Endothelial cell of umbilical vein (primary cell): ENCODE results near the gene ZNF580. TPM values are rescaled to one million over a fixed set of nuclear protein-coding genes. Genes with fewer than 3 reads are reported as not detected.

Experiments used
- BruUV-seq: library from RNA; stranded (reverse); fragments of 400-500 nt; replicated peaks from 2 replicates; lab custom pipeline; 2021; lab: Mats Ljungman, UMichigan
- CTCF ChIA-PET: fragments of 300-600, 350-600 bp; sonication (Branson Sonifier 250); formaldehyde crosslinking; loops from one replicate; lab custom pipeline; 2021; ENCODE audit warnings: antibody characterized with exemption, inconsistent platforms; lab: Charles Lee
- POLR2A ChIA-PET: fragments of 300-600, 350-600 bp; sonication (Branson Sonifier 250); formaldehyde crosslinking; loops from one replicate; lab custom pipeline; 2021; ENCODE audit warnings: antibody characterized with exemption, inconsistent platforms; lab: Charles Lee
- DNase-seq: peaks from one replicate; pipeline ENCODE4 v3.0.0-alpha.2; 2011; ENCODE audit warnings: low read depth, low spot score
- FAIRE-seq: peaks from 2 replicates; lab custom pipeline; 2011; peaks lifted over from hg19 to GRCh38; lab: Jason Lieb, UNC
- H2AFZ ChIP-seq: 2 replicates; pipeline ENCODE4 v1.6.0; 2012; ENCODE audit warnings: low read depth, low read length, control low read depth, inconsistent platforms
- H3K27ac ChIP-seq: 2 replicates; pipeline ENCODE4 v1.5.1; 2011; ENCODE audit warnings: low read depth, mild to moderate bottlenecking, control low read depth, low read length, moderate library complexity; ENCODE audit not compliant: insufficient read depth
- H3K27me3 ChIP-seq, 2 experiments: 2 replicates each; pipeline versions ENCODE4 v1.6.0 to v1.6.1; 2011; ENCODE audit warnings: low read length in 2 of 2, mixed read lengths in 1 of 2; ENCODE audit not compliant: control insufficient read depth in 2 of 2, insufficient read depth in 2 of 2
- H3K36me3 ChIP-seq, 2 experiments: 2 replicates in 1 of 2; 3 replicates in 1 of 2; pipeline ENCODE4 v1.5.1; 2011; ENCODE audit warnings: low read length in 2 of 2, mild to moderate bottlenecking in 1 of 2, moderate library complexity in 1 of 2; ENCODE audit not compliant: control insufficient read depth in 2 of 2, insufficient read depth in 2 of 2; ENCODE audit errors: extremely low read depth in 1 of 2
- H3K4me1 ChIP-seq: 3 replicates; pipeline ENCODE4 v1.5.1; 2011; ENCODE audit warnings: mild to moderate bottlenecking, low read length; ENCODE audit not compliant: control insufficient read depth, insufficient read depth; ENCODE audit errors: extremely low read depth
- H3K4me2 ChIP-seq: 2 replicates; pipeline ENCODE4 v1.6.1; 2011; ENCODE audit warnings: low read length, control low read depth, mixed read lengths; ENCODE audit not compliant: insufficient read depth
- H3K4me3 ChIP-seq, 3 experiments: fragments of 200-600 bp in 1 of 3; sonication (generic), shearing (Covaris generic) in 1 of 3; replicated peaks in 1 of 3; 2 replicates each; pipeline ENCODE4 v1.5.1; 2011 to 2016; ENCODE audit warnings: control low read depth in 3 of 3, low read length in 3 of 3, mild to moderate bottlenecking in 2 of 3, inconsistent platforms in 1 of 3, low read depth in 1 of 3, moderate library complexity in 1 of 3; ENCODE audit not compliant: insufficient read depth in 1 of 3
- H3K79me2 ChIP-seq: 2 replicates; pipeline ENCODE4 v1.6.0; 2012; ENCODE audit warnings: low read length, inconsistent platforms; ENCODE audit not compliant: control insufficient read depth, insufficient read depth
- H3K9ac ChIP-seq: replicated peaks from 2 replicates; pipeline ENCODE3; 2011; ENCODE audit warnings: low read length, control low read depth; ENCODE audit not compliant: insufficient read depth; ENCODE audit errors: extremely low read depth
- H3K9me1 ChIP-seq: replicated peaks from 3 replicates; pipeline ENCODE4 v1.6.0; 2011; ENCODE audit warnings: mild to moderate bottlenecking, low read length; ENCODE audit not compliant: control insufficient read depth, insufficient read depth; ENCODE audit errors: extremely low read depth
- H3K9me3 ChIP-seq: replicated peaks from 2 replicates; pipeline ENCODE4 v1.5.1; 2012; ENCODE audit warnings: low read length, inconsistent platforms; ENCODE audit not compliant: control insufficient read depth, insufficient read depth
- H4K20me1 ChIP-seq: replicated peaks from 2 replicates; pipeline ENCODE3; 2011; ENCODE audit warnings: mild to moderate bottlenecking, low read length; ENCODE audit not compliant: control insufficient read depth, insufficient read depth; ENCODE audit errors: extremely low read depth
- CTCF ChIP-seq, 2 donors: IDR thresholded peaks; 1 replicate in 1 of 2; 2 replicates in 1 of 2; pipeline ENCODE4 v1.5.1; 2011; ENCODE audit warnings: low read length in 2 of 2, mild to moderate bottlenecking in 2 of 2, moderate library complexity in 2 of 2, control low read depth in 1 of 2, inconsistent platforms in 1 of 2, low read depth in 1 of 2; ENCODE audit not compliant: insufficient read depth in 1 of 2; ENCODE audit errors: extremely low read depth in 1 of 2
- EZH2 ChIP-seq: IDR thresholded peaks from 2 replicates; pipeline ENCODE4 v1.6.1; 2012; ENCODE audit warnings: borderline replicate concordance, low read depth, mild to moderate bottlenecking, moderate library complexity, low read length, inconsistent platforms; ENCODE audit not compliant: severe bottlenecking
- FOS ChIP-seq: IDR thresholded peaks from 2 replicates; pipeline ENCODE4 v1.6.1; 2011; ENCODE audit warnings: mild to moderate bottlenecking, low read length, moderate library complexity, borderline replicate concordance; ENCODE audit not compliant: insufficient read depth
- GATA2 ChIP-seq: IDR thresholded peaks from 2 replicates; pipeline ENCODE4 v1.7.0; 2011; ENCODE audit warnings: low read depth, mild to moderate bottlenecking, moderate library complexity, mixed read lengths, low read length; ENCODE audit not compliant: insufficient read length, insufficient read depth
- JUN ChIP-seq: IDR thresholded peaks from 2 replicates; pipeline ENCODE4 v1.6.1; 2011; ENCODE audit warnings: borderline replicate concordance, low read depth; ENCODE audit not compliant: insufficient read length, insufficient read depth
- MAX ChIP-seq: IDR thresholded peaks from 2 replicates; pipeline ENCODE4 v1.6.1; 2011; ENCODE audit not compliant: insufficient read depth, insufficient read length
- MYC ChIP-seq: IDR thresholded peaks from one replicate; pipeline ENCODE4 v1.6.1; 2011; ENCODE audit warnings: mild to moderate bottlenecking, low read depth, low read length
- POLR2A ChIP-seq: IDR thresholded peaks from 2 replicates; pipeline ENCODE4 v1.6.1; 2012; ENCODE audit warnings: low read depth, mild to moderate bottlenecking, control low read depth, low read length
- POLR2AphosphoS5 ChIP-seq: IDR thresholded peaks from 2 replicates; pipeline ENCODE4 v1.6.1; 2012; ENCODE audit warnings: low read depth, mild to moderate bottlenecking, control low read depth, low read length, moderate library complexity; ENCODE audit not compliant: insufficient read depth
- dilution Hi-C: fragments of 300-500 bp; cut with MboI; formaldehyde crosslinking; loops from one replicate; pipeline ENCODE4 v1.15.0; 2019; ENCODE audit warnings: low sequenced_read_pairs; ENCODE audit not compliant: extremely low pct_ligation_motif_present
- intact Hi-C: fragments of 100-400 bp; cut with micrococcal nuclease; formaldehyde crosslinking; loops from one replicate; pipeline ENCODE4 v1.10.0; 2022
- polyA plus RNA-seq, 4 experiments: library from polyadenylated mRNA; depleted of rRNA in 3 of 4; stranded (reverse) in 3 of 4; unstranded in 1 of 4; fragments of >200 nt; gene quantifications; 2 replicates each; pipeline versions ENCODE4 v1.2.1 to v1.2.3, GENCODE V29; 2011 to 2012; ENCODE audit warnings: missing spikeins in 1 of 4
- total RNA-seq: library from RNA; stranded (reverse); gene quantifications from 2 replicates; pipeline ENCODE4 v1.2.3, GENCODE V29; 2021

ZNF580 gene
- total and polyA plus RNA-seq, 2 donors (not counting 3 experiments of a cell fraction or from before 2014, with no cell fraction given) = 13.7 to 41.1 TPM

- ChIA-PET POLR2A (interaction anchor here (0.6 to 2.2 kb wide), 10 partner anchors 10 to 191 kb away, joined by 3 to 8 read pairs (median 5); partner anchors contain the start of genes UBE2S and ZNF784), CTCF (interaction anchor here (1.0 to 1.8 kb wide), 11 partner anchors 11 to 131 kb away, joined by 3 to 8 read pairs (median 4); partner anchors contain the start of gene U2AF2)
- H3K27ac ChIP-seq = peak overlapping the region; percentile 98
- TF ChIP-seq POLR2A = no peak
- TF ChIP-seq POLR2AphosphoS5 = peak; percentile 73
- H3K27me3 ChIP-seq = no peaks in the 10 kb centered on the region
- H3K4me3 ChIP-seq = peak overlapping the region; percentile 78 to 92 (median 89)
- intact Hi-C loops (loop anchor here (1.0 to 2.0 kb wide), 7 partner anchors 12 to 482 kb away; partner anchors contain the start of genes KMT5C, PPP1R12C, ZNF579 and ZNF784), dilution Hi-C loops (no loop called here)
- no peaks in the 10 kb centered on the region for H4K20me1 ChIP-seq
- DNase-seq (peak; percentile 96), FAIRE-seq (peak; percentile 94)
- peaks cover 8% of the 10 kb centered on the region for H3K4me1 ChIP-seq
- no peaks in the 10 kb centered on the region for H3K9me1 ChIP-seq
- peaks cover 2% of the 10 kb centered on the region for H3K79me2 ChIP-seq
- H3K36me3 ChIP-seq = peaks cover 3 to 14% of the 10 kb centered on the region in 2 experiments
- no peak overlapping the region for H3K4me2 ChIP-seq
- no TSS peak for BruUV-seq
- peak overlapping the region; percentile 97 for H3K9ac ChIP-seq
- H2AFZ ChIP-seq = no peak overlapping the region
- no peaks in the 10 kb centered on the region for H3K9me3 ChIP-seq
These were observed 41.9 kb upstream of the ZNF580 start for GRCh38 chr19:55598719-55599467.

GRCh38 chr19:55599468-55599841 lies 41.3 kb upstream of the ZNF580 start, which contains the start of gene FIZ1:
Gene FIZ1, minus strand, starts transcription at chr19:55599517. Its CDS starts 1,652 bp downstream, at chr19:55597865.
- Histone ChIP-seq H3K27me3 (no peaks in the 10 kb centered on the region), H3K27ac (peak within 1 kb of the TSS; percentile 98), H3K4me2 (peak within 1 kb of the TSS; percentile 90), H3K4me3 (peak within 1 kb of the TSS; percentile 78 to 92 (median 89)), H3K9me3 (no peaks in the 10 kb centered on the region), H4K20me1 (no peaks in the 10 kb centered on the region), H2AFZ (peak within 1 kb of the TSS; percentile 96), H3K9ac (peak within 1 kb of the TSS; percentile 97), H3K36me3 (peaks cover 3 to 14% of the 10 kb centered on the region in 2 experiments), H3K9me1 (no peaks in the 10 kb centered on the region), H3K79me2 (peaks cover 2% of the 10 kb centered on the region), H3K4me1 (peaks cover 10% of the 10 kb centered on the region)
- BruUV-seq = no TSS peak
- dilution Hi-C loops = no loop called here
- no peak for FAIRE-seq
- peak; percentile 99 for DNase-seq
- no peak for TF ChIP-seq CTCF (IDR thresholded peaks at IDR 0.05; ENCODE audit: extremely low read depth in 1 of 2, insufficient read depth in 1 of 2, low read depth in 1 of 2, low read length in 2 of 2)
- TF ChIP-seq POLR2AphosphoS5 = no peak
- no peak for TF ChIP-seq POLR2A
- no peak for TF ChIP-seq FOS
- no peak for TF ChIP-seq EZH2
- TF ChIP-seq JUN = no peak
- TF ChIP-seq GATA2 = no peak
- TF ChIP-seq MYC = no peak
- TF ChIP-seq MAX = no peak
- ChIA-PET CTCF (interaction anchor here (0.7 to 1.8 kb wide), 12 partner anchors 12 to 132 kb away, joined by 3 to 8 read pairs (median 4); partner anchors contain the start of gene U2AF2), POLR2A (interaction anchor here (0.6 to 2.2 kb wide), 10 partner anchors 11 to 192 kb away, joined by 3 to 8 read pairs (median 5); partner anchors contain the start of genes UBE2S and ZNF784)
- intact Hi-C loops = loop anchor here (1.0 to 2.0 kb wide), 7 partner anchors 12 to 482 kb away; partner anchors contain the start of genes KMT5C, PPP1R12C, ZNF579 and ZNF784
